Mononuclear cell (primary cell): Measurements from ENCODE around the gene ANKRD28. TPM values are rescaled to one million over a fixed set of nuclear protein-coding genes. Genes with fewer than 3 reads are reported as not detected.
A peak's percentile ranks its signal among the peaks of the same experiment; 100 is the strongest.
"Not testable (repeated sequence)": the region's sequence is repeated elsewhere in the genome, so short reads cannot be mapped to it uniquely, and the experiment has no call there.

ENCODE experiments used
- H3K27me3 ChIP-seq: 2 replicates; pipeline ENCODE4 v1.6.0; 2011; ENCODE audit warnings: low read length, control low read depth; ENCODE audit not compliant: insufficient read depth
- H3K4me1 ChIP-seq: 2 replicates; pipeline ENCODE4 v1.5.1; 2011; ENCODE audit warnings: mild to moderate bottlenecking, low read length, control low read depth; ENCODE audit not compliant: insufficient read depth
- H3K4me3 ChIP-seq: 2 replicates; pipeline ENCODE4 v1.5.1; 2011; ENCODE audit warnings: mild to moderate bottlenecking, low read length, moderate library complexity
- H3K9me3 ChIP-seq: 2 replicates; pipeline ENCODE4 v1.5.1; 2011; ENCODE audit warnings: low read depth, mild to moderate bottlenecking, control low read depth, low read length
- total RNA-seq: library from RNA; depleted of rRNA; stranded (reverse); fragments of >200 nt; gene quantifications from one replicate; pipeline ENCODE4 v1.2.3, GENCODE V29; 2012

The ANKRD28 gene
- total RNA-seq, 1 donor, result 82.3 TPM

GRCh38 chr3:15813079-15813478, 15.3 kb upstream of the ANKRD28 start:
- not testable (repeated sequence) for H3K4me1 ChIP-seq, H3K4me3 ChIP-seq, H3K9me3 ChIP-seq, H3K27me3 ChIP-seq

DNA sequence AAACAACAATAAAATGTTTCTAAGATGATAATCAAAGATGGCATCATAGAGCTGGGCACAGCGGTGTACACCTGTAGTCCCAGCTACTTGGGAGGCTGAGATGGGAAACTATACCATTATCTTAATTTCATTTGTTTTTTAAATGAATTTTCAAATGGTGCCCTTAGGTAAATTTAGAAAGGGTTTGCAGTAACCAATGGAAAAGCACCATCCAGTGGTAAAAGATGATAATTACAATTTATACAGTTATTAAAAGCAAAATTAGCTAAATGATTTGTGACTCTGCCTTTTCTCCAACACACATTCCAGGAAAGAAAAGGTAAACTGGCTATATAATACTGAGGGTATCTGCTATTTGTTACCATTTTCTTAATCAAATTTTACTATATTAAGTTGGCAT, 14.4 kb upstream of the ANKRD28 start:
- no peak overlapping the region for H3K4me3 ChIP-seq
- H3K9me3 ChIP-seq, result no peaks in the 10 kb centered on the region
- H3K27me3 ChIP-seq, result no peaks in the 10 kb centered on the region
- peaks cover 3% of the 10 kb centered on the region for H3K4me1 ChIP-seq

- no peaks in the 10 kb centered on the region for H3K9me3 ChIP-seq
- H3K4me1 ChIP-seq, result peaks cover 8% of the 10 kb centered on the region
- no peaks in the 10 kb centered on the region for H3K27me3 ChIP-seq
- no peak overlapping the region for H3K4me3 ChIP-seq
These were observed 12.9 kb upstream of the ANKRD28 start for GRCh38 chr3:15810702-15811101.

GRCh38 chr3:15809313-15809712, 11.5 kb upstream of the ANKRD28 start:
- Histone ChIP-seq H3K27me3 (no peaks in the 10 kb centered on the region), H3K4me3 (no peak overlapping the region), H3K9me3 (no peaks in the 10 kb centered on the region), H3K4me1 (peaks cover 8% of the 10 kb centered on the region)

GRCh38 chr3:15808679-15809310, 11.0 kb upstream of the ANKRD28 start:
- H3K4me1 ChIP-seq, result peaks cover 8% of the 10 kb centered on the region
- no peak overlapping the region for H3K4me3 ChIP-seq
- no peaks in the 10 kb centered on the region for H3K9me3 ChIP-seq
- H3K27me3 ChIP-seq, result no peaks in the 10 kb centered on the region

- Histone ChIP-seq H3K27me3 (no peaks in the 10 kb centered on the region), H3K9me3 (no peaks in the 10 kb centered on the region), H3K4me3 (no peak overlapping the region), H3K4me1 (peaks cover 17% of the 10 kb centered on the region)
These were observed 8.0 kb upstream of the ANKRD28 start for GRCh38 chr3:15805756-15806266.

DNA sequence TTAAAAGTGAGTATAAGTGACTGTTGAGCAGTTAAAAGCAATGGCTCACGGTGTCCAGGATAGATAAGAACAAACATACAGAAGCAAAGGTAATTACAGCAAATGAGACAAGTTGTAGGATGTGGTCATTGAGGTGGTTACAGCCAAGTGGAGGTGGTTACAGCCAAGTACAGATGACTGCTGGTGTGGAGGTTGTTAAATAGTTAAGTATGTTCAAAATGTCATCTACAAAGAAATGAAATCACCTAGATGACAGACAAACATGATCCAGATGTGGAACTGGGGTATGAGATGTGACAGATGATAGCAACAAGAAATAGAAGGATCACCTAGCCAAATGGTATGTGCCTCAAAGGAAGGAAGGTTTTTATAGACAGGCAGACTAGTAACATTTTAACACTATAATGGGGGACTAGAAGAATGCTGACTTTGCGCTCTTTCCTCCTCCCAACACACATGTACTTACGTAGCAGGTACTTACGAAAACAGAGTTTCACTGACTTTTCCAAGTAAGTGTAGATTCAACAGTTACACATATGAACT, 6.8 kb upstream of the ANKRD28 start:
- H3K4me3 ChIP-seq, result no peak overlapping the region
- no peaks in the 10 kb centered on the region for H3K27me3 ChIP-seq
- H3K4me1 ChIP-seq, result peaks cover 25% of the 10 kb centered on the region
- H3K9me3 ChIP-seq, result no peaks in the 10 kb centered on the region

DNA sequence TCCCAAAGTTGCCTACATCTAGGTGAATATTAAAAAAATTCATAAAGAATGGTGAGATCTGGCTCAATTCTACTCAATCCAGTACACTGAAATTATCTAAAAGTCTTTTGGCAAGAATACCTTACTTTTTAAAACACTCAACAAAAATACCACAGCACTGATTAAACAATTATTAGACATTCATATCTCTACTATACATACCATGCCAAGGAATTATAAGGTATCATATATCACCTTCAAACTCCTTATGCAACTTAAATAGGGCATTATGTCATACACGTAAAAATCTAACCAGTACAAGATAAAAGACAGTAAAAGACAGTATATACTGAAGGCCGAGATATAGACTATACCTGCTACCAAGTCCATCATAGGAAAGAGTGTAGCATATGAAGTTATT, 6.1 kb upstream of the ANKRD28 start:
- peaks cover 25% of the 10 kb centered on the region for H3K4me1 ChIP-seq
- no peak overlapping the region for H3K4me3 ChIP-seq
- no peaks in the 10 kb centered on the region for H3K27me3 ChIP-seq
- no peaks in the 10 kb centered on the region for H3K9me3 ChIP-seq

- H3K4me3 ChIP-seq, result no peak overlapping the region
- H3K4me1 ChIP-seq, result peaks cover 39% of the 10 kb centered on the region
- no peaks in the 10 kb centered on the region for H3K27me3 ChIP-seq
- H3K9me3 ChIP-seq, result no peaks in the 10 kb centered on the region
These were observed 3.5 kb upstream of the ANKRD28 start for GRCh38 chr3:15801298-15801697.

DNA sequence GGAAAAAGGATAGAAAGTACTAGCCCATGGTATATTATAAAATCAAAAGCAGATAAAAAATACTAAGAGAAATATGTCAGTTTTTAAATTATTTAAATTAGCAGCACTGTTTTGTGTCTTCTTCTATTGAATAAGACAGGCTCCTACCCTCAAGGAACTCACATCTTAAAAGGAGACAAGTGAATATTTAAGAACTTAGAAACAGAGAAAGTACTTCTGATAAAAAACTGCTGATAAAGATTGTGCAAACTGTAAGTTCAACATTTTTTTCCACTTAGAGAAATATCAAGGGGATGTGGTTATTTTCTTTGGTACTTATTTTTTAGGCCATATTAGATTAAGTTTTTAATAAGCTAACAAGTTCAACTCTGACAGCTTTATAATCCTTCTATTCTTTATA, 3.0 kb upstream of the ANKRD28 start:
- Histone ChIP-seq H3K4me1 (peaks cover 37% of the 10 kb centered on the region), H3K27me3 (no peaks in the 10 kb centered on the region), H3K4me3 (no peak overlapping the region), H3K9me3 (no peaks in the 10 kb centered on the region)

DNA sequence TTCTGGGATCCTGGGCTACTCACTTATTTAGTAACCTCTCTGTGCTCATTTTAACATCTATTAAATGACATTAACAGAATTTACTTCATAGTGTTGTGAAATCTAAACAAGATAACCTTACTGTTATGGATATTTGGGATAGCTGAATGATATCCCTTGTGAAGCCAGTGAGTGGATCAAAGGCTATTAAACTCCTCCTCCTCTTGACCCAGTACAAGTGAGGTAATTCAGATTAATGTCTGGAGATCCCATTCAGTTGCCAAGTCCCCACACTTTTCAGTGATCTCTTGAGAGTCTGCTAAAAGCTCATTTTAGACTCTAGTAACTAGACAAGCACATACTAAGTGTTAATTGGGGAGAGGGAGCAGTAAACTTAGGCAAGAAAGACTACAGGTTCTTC, 2.5 kb upstream of the ANKRD28 start:
- Histone ChIP-seq H3K4me1 (peaks cover 40% of the 10 kb centered on the region), H3K27me3 (no peaks in the 10 kb centered on the region), H3K9me3 (no peaks in the 10 kb centered on the region)

DNA sequence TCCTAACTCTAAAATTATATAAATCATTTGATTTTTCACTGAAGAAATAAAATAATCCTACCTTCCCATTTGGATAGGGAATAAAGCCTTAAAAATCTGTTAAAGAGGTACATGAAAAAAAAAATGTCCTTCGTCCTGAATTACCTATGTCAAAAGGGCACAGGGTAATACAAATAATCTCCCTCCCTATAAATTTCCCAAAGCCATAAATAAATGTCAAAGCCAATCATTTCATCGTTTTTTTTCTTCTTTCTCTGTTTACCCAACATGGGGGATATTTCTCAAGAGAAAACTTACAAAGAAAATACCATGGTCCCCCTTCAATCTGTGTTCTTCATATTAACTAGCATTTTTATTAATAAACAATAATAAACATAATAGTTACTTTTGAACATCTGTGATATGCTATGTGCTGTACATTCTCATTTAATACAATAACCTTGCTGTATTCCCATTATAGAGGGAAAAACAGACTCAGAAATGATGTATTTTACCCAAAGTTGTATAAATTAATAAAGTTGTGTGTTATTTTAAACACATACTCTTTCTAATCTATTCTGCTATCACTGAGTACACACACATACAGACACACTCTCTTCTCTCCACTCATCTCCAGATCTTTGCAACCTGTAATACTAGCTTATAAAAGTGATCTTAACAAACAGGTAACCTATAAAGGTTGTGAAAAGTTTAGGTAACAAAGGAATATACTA, 910 bp upstream of the ANKRD28 start:
- H3K4me3 ChIP-seq, result no peak overlapping the region
- H3K27me3 ChIP-seq, result no peaks in the 10 kb centered on the region
- no peaks in the 10 kb centered on the region for H3K9me3 ChIP-seq
- peaks cover 49% of the 10 kb centered on the region for H3K4me1 ChIP-seq

More for the DNA sequence above, 2.5 kb upstream of the ANKRD28 start:
- H3K4me3 ChIP-seq, result no peak overlapping the region

- no peaks in the 10 kb centered on the region for H3K9me3 ChIP-seq
- H3K27me3 ChIP-seq, result no peaks in the 10 kb centered on the region
- peaks cover 49% of the 10 kb centered on the region for H3K4me1 ChIP-seq
- peak overlapping the region; percentile 30 for H3K4me3 ChIP-seq
These were observed 773 bp downstream of the ANKRD28 start for GRCh38 chr3:15796771-15797641.

DNA sequence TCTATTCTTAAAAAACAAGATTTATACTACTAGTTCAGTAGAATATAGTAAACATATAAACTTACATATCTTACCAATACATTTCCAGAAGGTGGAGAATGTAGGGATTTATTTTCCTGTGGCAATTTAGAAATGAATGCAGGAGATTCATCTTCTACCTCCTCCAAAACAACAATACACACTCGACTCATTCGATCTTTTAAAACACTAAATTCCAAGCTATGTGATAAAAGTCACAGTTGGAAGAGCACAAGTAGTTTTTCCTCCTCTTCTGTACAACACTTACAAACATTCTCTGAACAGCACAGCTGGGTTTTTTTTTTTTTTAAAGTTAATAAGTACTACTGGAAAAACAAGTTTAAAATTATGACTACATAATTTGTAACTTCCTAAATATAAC, 1.4 kb downstream of the ANKRD28 start:
- no peak overlapping the region for H3K4me3 ChIP-seq
- no peaks in the 10 kb centered on the region for H3K27me3 ChIP-seq
- H3K4me1 ChIP-seq, result peaks cover 44% of the 10 kb centered on the region
- no peaks in the 10 kb centered on the region for H3K9me3 ChIP-seq
